HTR-8/SVneo (cell line): ENCODE data around the gene COX7A2L.
A peak's percentile ranks its signal among the peaks of the same experiment; 100 is the strongest.
"Not testable (repeated sequence)": the region's sequence is repeated elsewhere in the genome, so short reads cannot be mapped to it uniquely, and the experiment has no call there.

Experiments
- DNase-seq: peaks from one replicate; pipeline ENCODE4 v3.0.0; 2011; ENCODE audit warnings: low spot score, mixed read lengths; ENCODE audit not compliant: insufficient read length
- FAIRE-seq: peaks from 2 replicates; lab custom pipeline; 2011; peaks lifted over from hg19 to GRCh38; lab: Jason Lieb, UNC

COX7A2L gene

DNA sequence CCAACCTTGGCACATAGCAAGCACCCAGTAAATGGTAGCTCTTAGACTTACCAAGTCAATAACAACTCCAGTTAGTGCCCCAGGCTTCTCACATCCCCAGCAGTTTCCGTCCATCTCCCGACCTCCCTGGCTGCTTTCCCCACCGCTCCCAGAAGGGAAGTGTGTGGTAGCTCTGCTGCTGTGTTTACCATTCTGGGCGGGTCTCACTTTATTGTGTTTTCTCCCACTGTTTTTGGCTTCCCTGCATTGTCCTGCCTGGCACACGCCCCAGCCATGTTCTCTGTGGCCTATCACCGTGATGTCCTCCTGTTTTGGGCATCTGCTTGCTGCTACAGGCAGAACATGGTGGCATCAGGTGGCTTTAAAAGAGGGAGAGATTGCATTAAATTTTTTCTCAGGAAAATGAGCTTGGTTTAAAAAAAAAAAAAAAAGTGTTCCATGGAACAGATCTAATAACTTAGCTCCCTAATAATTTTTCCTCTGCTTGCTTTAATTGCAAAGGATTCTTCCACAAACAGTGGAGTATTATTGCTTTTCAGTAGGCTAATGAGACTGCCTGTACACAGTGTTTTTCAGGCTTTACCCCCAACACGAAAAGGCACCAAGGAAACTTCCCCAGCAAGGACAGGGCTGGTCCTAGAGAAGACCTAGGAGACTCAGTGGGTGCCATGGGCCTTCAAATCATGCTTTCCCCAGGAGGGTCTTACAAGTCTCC, 8.0 kb upstream of the COX7A2L start:
- no peak for FAIRE-seq
- DNase-seq, result no peak

DNA sequence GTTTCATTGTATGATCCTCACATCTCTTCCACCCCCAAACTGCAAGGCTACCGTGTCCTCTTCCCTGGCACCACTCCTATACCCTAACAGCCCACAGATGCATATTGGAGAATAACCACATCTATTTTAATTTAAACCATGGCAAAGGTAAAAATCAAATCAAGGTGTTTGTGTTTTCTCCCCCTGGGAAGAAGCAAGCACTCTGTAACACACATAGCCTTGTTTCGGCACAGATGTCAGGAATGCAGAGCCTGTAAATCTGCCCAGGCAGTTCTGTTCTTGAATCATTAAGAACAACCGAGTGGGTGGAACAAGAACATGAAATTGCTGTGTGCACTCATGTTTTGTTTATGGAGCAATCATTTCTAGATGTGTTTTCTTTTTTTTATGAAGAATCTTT, 6.8 kb upstream of the COX7A2L start:
- FAIRE-seq, result no peak

DNA sequence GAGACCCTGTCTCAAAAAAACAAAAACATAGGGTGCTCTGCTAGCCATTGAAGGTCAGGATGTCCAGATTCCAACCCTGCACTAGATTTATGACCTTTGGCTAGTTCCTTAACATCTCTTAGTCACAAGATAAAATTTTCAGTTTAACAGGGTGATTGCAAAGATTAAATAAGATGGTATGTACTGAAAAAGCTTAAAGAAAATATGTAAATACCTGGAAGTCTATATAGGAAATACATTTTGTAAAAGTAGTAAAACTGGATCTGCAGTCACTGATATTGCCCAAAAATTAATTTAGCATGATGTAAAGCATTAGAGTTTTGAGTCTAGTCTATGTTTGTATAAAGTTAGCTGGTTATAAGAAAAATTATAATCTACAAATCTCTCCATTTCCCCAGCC, 5.4 kb upstream of the COX7A2L start:
- FAIRE-seq (no peak), DNase-seq (no peak)

More for the DNA sequence above, 6.8 kb upstream of the COX7A2L start:
- DNase-seq, result no peak

DNA sequence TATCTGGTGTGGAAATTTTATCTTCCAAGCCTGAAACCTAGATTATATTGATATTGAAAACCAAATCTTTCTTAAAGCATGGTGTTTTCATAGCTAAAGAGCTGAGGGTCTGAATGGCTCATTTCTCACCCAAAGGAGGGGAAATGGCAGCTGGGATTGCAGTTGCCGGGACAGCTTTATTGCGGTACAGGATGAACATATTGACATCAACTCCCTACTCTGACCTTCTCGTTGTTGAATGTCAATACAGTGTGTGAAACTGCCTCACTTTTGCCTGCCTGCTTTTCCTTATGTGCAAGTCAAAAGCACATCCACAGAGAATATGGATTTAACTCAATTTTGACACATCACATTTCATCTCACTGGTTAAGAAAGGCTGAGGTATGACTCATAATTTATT, 3.6 kb upstream of the COX7A2L start:
- no peak for DNase-seq
- no peak for FAIRE-seq

DNA sequence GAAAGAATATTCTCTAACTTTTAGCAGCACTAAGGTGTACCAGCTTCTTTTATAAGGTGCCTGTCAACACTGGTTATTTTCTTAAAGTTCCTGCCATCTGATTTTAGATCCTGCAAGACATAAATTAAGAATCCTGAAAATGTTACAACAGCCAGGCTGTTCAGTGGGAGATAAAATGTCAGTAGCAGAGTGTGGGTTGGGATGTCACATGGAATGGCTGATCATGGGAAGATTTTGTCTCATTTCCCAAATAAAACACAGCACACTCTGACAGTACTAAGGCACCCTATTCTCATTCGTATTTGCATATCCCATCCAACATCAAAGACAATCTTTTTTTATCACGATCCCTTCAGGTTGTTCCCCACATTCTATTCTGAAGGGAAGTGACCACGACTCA, 2.4 kb upstream of the COX7A2L start:
- FAIRE-seq, result no peak

DNA sequence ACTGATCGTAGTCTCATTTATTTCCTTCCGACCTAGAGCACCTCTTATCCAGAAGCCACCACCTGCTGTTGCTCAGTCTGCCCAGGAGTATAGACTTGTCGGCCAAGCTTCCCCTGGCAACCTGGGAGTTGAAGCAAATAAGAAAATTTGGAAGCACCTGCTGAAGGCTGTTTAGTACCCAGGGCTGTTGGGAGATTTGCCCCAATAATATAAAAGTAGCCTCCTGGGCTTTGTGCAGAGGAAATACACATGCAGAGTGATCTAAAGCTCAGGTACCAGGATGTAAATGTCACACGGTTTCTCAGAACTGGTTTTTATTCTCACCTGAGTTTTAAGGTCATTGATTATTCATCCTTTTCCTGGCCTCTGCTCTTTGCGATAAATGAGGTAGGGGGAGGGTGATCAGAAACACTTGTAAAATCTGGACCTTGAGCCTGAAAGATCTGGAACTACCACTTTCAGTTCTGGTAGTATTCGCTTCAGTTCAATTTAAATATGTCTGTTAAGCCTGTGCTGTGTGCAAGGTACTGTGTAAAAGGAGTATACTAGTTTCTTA, 789 bp upstream of the COX7A2L start:
- DNase-seq, result no peak
- no peak for FAIRE-seq

More for the DNA sequence above, 2.4 kb upstream of the COX7A2L start:
- no peak for DNase-seq

DNA sequence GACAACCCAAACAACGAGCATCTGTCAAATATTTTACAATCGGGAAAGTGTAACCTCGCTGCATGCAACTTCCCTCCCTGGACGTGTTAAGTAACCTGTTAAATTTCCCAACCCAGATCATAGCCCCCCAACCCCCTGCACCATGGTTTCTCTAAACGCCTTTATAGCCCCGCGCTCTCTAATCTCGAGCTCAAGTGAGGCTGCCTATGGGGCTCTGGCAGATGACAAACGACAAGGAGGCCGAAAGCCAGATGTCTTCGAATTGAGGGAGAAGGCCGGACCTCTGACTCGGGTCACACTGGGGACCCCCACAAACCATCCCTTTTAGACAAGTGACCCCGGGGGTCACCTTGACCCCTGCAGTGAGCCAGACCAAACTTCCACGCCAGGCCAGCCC, 526 bp downstream of the COX7A2L start:
- FAIRE-seq (no peak), DNase-seq (no peak)

DNA sequence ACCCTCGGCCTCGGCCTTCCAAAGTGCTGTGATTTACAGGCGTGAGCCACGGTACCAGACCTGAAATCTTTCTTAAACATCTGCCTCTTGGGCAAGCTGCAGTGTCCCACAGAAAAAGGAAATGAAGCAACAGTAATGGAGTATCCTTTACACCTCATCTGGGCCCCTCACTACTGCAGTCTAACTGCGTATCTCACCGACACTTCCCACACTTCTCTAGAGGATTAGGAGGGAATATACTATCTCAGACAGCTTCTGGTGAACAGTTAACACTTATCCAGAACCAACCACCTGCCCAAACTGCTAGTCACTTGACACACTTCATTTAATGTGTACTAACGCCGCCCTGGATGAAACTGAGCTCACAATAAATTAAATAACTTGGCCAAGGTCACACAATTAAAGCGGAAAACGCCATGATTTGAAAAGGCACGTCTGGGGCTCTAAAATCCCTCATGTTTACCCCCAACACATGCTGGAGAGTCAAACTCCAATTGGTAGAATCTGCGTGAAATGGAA, 993 bp downstream of the COX7A2L start:
- DNase-seq (no peak), FAIRE-seq (no peak)

DNA sequence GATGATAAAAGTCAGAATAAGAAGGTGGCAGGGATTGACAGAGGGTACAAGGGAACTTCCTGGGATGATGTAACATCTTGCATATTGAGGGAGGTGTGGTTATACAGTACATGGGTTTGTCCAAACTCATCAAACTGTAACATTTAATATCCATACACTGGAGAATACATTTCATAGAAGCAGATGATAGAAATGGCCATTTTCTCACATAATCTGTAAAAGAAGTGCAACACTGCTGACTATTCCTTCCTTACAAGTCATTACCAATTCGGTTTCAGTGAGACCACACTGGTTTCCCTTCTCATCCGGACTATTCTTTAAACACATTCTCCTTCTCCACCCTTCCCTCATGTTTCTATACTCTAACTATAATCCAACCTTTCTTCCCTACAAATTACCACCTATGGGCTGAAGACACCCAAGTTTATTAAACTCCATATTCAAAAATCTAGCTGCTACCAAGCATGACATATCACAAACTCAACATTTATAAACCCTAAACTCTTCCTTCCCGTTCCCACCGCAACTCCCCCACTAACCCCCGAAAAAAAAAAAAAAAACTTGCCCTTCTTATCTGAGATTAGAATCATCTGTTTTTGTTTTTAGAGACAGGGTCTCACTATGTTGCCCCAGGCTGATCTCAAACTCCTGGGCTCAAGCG, 1.6 kb downstream of the COX7A2L start:
- DNase-seq (no peak), FAIRE-seq (no peak)

DNA sequence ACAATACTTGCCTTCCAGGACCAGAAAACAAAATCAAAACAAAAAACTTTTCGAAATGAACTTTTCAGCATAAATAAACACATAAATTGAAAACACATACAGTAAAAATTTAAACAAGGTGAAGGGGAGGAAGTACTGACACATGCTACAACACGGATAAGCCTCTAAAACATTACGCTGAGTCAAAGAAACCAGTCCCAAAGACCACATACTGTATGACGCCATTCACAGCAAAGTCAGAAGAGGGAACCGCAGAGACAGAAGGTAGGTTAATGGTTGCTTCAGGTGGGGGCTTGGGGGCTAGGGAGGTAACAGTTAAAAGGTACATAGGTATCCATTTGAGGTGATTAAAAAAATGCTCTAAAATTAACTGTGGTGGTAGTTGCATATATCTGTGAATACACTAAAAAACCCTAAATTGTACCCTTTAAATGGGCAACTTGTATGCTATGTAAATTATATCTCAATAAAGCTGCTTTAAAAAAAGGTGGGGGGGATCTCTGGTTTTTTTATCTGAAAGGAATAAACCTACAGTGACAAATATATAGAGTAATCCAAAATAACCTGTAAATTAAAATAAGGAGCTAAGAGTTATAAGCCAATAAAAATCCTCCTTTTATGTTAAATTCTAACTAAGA, 7.1 kb downstream of the COX7A2L start:
- DNase-seq, result no peak
- FAIRE-seq, result no peak

DNA sequence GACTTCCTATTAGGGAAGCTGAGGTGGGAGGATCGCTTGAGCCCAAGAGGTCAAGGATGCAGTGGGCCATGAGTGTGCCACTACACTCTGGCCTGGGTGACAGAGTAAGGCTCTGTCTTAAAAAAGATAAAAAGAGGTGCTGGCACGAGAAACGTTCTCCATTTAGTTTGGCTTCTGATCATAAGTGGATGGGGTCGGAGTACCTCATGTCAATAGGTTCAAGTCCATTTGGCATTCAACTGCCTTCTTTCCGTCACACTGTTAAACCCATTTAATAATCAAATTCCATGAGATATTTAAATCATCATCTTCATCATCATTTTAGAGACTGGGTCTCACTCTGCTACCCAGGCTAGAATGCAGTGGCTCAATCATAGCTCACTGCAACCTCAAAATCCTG, 9.2 kb downstream of the COX7A2L start:
- FAIRE-seq, result no peak
- no peak for DNase-seq

DNA sequence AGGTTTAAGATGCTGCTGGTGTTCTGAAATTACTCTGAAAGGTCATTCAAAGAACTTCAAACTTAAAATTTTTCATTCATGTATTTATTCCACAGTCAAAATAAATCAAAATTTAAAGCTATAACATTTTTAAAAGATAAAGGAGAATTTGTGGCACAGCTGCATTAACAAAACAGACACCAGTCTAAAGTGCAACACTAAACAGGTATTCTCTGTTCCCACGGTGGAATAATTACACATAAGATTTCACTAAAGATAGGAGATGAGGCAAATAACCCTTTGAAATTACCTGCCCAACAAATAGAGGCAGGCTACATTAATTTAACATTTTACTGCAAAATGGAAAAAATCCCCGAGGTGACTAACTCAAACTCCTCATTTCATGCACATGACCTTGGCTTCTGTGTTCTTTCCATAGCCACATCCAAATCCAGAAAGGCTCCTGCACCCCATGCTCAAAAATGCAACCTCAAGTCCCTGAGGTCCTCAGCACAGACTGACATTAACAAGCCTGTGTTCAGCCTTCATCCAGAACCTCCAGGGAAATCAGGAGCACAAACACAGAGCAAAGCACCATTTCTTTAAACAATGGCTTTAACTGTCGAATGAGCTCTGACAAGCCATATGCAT, 10.5 kb downstream of the COX7A2L start:
- DNase-seq, result no peak
- no peak for FAIRE-seq

DNA sequence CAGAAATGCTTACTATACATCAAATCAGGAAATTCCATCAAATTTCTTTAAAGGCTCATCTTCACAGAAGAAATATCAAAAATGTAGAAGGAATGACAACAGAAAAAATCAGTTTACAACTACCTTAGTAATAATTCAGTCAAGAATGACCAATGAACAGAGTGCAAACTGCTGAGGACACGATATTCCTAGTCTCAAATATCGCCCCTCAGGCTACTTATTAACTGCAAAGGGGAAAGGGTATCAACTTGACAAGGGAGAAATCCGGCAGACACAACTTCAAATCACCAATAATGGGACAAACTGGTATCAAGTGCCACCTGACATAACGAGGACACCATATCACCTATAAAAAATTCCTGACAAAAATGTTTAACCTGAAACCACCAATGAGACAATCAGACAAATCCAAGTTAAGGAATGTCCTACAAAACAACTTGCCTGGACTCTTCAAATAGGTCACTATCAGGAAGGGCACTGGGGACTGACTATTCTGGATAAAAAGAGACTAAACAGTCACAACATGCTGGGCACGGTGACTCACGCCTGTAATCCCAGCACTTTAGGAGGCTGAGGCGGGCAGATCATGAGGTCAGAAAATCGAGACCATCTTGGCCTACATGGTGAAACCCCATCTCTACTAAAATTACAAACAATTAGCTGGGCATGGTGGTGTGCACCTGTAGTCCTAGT, 12.8 kb downstream of the COX7A2L start:
- DNase-seq (no peak), FAIRE-seq (no peak)

DNA sequence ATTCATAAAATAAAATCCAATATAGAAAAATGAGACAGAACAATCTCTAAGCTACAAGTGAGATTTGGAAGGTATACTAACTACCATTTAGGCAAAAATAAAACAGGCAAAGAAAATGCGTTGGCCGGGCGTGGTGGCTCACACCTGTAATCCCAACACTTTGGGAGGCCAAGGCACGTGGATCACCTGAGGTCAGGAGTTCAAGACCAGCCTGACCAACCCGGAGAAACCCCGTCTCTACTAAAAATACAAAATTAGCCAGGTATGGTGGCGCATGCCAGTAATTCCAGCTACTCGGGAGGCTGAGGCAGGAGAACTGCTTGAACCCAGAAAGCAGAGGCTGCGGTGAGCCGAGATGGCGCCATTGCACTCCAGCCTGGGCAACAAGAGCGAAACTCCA, 13.5 kb downstream of the COX7A2L start:
- not testable (repeated sequence) for DNase-seq, FAIRE-seq

DNA sequence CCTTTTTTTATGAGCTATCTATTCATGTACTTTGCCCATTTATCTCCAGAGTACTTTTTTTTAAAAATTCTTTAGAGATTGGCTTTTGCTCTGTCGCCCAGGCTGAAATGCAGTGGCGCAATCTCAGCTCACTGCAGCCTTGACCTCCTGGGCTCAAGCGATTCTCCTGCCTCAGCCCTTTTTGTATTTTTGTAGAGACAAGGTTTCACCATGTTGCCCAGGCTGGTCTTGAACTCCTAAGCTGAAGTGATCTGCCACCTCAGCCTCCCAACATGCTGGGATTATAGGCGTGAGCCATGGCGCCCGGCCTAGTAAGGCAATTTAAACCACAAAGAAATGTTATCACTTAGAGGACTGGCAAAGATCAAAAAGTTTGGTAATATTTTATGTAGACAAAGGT, 14.2 kb downstream of the COX7A2L start:
- not testable (repeated sequence) for DNase-seq, FAIRE-seq

DNA sequence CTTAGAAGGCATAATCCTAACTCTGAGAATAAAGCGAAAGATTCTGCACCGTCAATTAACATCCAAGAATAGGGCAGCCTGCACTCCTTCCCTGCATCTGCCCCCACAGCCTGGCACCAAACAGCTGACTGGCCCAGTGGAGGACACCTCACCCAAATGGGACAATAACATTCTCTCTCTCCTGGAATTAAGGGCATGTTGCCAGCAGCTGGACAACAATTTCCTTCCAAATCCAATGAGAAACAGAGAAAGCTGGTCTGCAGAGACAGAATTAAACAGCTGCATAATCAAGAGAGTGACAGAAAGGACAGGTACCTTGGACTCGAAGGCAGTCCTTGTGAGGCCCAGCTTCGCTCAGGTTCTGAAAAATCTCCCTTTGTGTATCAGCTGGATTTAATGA, 15.0 kb downstream of the COX7A2L start:
- FAIRE-seq, result no peak
- DNase-seq, result no peak

DNA sequence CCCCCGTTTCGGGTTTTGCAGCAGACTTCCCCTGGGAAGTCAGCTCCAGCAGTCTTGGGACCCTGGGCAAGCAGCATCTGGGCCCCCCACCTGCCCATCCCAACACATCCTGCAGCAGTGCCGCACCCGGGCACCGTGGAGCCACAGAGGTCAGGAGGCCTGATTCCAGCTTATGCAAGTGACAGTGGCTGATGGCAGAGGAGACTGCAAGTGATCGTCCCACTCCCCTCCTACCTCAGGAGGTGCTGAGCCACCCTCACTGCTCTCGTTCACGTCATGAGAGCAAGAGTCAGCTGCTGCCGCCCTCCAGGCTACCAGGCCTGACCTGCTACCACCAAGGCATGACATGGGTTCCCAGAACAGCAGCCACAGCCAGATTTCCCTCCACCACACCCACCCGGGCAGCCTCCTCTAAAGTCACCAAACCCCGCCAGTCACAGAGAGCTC, 18.2 kb downstream of the COX7A2L start:
- DNase-seq, result no peak
- peak; percentile 65 for FAIRE-seq

DNA sequence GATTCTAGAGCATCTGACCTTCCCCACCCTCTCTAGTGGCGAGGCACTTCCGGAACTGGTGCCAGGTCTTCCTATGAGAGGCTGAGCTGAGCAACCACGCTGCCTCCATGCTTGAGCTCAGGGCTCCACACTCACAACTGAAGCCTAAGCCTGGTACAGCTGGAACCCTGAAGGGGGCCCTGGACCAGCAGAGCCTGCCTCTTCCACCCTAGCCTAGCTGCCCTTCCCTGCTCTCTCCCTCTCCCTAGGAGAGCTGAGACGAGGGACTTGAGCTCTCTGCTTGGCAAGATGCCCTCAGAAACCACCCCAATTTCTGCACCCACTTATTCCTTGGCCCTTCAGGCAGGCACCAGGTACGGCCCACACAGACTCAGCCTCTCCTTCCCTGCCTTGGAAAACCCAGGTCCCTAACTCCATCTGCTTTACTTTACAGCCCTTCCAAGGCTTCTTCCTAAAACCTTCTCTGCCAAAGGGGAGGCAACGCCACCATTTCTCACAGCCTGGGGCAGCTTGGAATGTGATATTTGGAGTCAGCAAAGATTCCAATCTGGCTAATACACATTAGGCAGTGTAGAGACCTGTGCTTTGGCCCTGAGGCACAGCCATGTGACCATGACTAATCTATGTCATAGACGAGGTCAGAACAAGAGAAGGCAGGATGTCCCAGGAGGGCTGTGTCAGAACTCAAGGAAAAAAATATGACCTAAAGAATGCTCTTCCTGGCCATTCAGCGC, 18.8 kb downstream of the COX7A2L start:
- peak; percentile 76 for FAIRE-seq
- peak; percentile 88 for DNase-seq

DNA sequence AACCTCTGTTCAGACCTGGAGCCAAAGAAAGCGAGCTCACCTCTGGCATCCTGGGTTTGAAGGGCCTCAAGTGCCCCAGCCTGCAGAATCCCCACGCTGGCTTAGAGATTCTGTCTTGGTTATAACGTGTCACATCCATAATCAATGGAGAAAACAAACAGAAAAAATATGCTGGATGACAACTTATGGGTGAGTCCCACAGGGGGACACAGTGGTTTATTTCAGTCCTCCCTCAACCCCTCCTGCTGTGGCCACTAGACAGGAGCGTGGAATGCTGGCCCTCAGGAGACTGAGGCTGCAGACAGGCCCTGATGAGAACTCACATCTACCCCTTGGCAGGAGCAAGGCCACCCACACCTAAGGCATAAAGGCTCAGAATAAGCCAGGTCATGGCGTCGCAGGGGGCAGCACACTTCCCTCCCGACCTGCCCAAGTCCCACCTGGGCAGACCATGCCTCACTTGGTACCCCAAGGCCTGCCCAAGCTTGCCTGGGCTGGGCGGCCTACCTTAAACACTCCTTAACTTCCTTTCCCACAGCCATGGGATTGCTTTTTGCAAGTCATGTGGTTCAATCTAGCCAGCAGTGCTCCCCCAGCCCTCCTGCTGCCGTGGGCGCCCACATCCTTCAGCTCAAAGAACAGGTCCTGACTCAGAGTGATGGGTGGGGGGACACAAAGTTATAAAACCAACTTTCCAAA, 19.9 kb downstream of the COX7A2L start:
- FAIRE-seq (no peak), DNase-seq (no peak)
